IPS-18c (cell line): Measurements from ENCODE around the gene CD96.

Source experiments
- H3K4me3 ChIP-seq: 2 replicates; pipeline ENCODE4 v1.7.0; 2013; ENCODE audit warnings: low read depth, mild to moderate bottlenecking, low read length, moderate library complexity; ENCODE audit not compliant: insufficient read depth
- H3K9me3 ChIP-seq: one replicate; pipeline ENCODE4 v1.6.1; 2013; ENCODE audit warnings: mild to moderate bottlenecking, low read length, moderate library complexity; ENCODE audit not compliant: control insufficient read depth, insufficient read depth

The CD96 gene

GRCh38 chr3:111675846-111676210 lies 133.8 kb downstream of the CD96 start:
- no peaks in the 10 kb centered on the region for H3K9me3 ChIP-seq
- no peak overlapping the region for H3K4me3 ChIP-seq

DNA sequence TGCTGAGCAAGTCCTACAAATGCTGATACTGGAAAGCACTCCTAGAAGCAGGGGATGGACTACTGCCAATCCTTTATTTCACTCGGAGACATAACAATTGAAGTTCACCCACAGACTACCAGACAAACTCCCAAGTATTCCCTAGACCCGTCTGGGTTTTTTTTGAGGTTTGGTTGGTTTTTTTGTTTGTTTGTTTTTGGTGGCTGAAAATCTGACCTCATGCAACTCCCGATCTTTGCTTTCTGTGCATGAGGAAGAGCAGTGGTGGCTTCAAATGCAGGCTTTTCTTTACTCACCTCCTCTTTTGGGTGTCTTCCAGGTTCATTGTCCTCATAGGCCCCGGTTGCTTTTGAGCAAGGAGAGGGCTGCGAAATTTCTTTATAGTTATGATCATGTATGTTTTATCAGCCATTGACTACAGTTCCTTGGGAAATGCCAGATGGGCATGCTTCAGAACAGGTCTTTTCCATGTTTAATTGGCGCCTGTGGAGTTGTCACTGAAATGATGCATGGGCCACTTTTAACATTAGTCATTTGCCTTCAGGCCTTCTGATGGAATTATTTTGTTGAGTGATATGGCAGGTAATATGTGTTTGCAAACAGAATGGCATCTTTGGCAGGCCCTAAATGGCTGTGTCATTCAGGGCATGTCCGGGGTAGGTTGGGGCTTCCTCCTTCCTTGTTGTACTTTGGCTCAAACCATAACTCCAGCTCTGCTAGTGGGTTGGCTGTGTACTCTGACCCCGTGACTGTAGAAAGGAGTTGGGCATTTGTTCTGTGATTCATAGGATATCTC lies 134.4 kb downstream of the CD96 start:
- Histone ChIP-seq H3K9me3 (no peaks in the 10 kb centered on the region), H3K4me3 (no peak overlapping the region)

- Histone ChIP-seq H3K4me3 (no peak overlapping the region), H3K9me3 (no peaks in the 10 kb centered on the region)
Observed at GRCh38 chr3:111677007-111677392, 135.0 kb downstream of the CD96 start.

DNA sequence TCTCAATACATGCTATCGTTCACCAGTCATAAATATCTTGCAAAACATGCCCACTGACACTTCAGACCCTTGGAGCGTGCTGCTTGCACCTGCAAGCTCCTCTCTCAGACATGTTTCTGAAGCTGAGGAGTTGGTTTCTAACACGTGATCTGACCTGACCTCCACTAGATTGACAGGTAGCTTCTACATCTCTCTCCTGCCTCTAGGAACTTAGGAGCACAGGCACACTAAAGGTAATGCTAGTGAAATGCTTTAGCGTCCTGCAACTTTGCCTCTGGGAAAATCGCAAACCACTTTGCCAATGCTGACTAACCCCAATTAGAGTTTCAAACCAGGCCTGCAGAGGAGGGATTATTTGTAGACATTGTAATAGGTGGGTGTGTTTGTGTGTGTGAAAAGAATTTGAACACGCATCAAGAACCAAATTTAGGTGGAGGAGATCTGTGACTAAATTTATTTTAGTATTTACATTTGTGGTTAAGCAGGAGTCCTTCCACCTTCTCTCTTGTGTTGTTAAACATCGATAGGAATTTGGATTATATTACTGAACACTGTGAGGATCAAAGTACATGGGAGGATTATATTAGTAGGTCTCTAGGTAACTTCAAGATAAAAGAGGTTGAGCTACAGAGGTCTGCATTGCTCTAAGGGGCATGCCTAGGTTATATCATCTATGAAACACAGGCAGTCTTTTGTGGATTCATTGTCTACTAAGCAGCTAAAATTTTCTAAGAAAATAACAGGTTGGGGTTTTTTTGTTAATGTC lies 139.8 kb downstream of the CD96 start:
- H3K4me3 ChIP-seq, result no peak overlapping the region
- peaks cover 2% of the 10 kb centered on the region for H3K9me3 ChIP-seq

GRCh38 chr3:111684640-111685039 lies 142.6 kb downstream of the CD96 start:
- peaks cover 2% of the 10 kb centered on the region for H3K9me3 ChIP-seq
- H3K4me3 ChIP-seq, result no peak overlapping the region

DNA sequence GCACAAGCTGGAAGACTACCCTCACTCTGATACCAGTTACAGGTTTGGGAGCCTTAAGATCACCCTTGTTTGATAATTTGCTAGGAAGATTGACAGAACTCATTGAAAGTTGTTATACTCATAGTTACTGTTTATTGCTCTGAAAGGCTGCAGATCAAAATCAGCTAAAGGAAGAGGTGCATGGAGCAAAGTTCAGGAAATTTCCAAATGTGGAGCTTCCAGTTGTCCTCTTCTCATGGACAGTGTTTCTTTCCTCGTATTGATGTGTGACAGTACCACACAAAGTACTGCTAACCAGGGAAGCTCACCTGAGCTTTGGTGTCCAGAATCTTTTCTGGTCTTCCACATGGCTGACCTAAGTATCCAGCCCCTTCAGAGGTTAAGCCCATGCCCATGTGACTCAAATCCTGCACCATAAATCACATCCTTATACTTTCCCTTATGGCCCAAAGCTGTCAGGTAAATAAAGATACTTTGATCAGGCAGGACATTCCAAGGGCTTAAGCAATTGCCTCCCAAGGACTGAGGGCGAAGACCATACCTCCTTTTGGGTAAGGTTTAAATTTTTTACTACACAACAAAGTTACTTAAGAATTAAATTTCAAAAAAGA lies 146.3 kb downstream of the CD96 start:
- peaks cover 2% of the 10 kb centered on the region for H3K9me3 ChIP-seq
- H3K4me3 ChIP-seq, result no peak overlapping the region

GRCh38 chr3:111690242-111690641 lies 148.2 kb downstream of the CD96 start:
- no peak overlapping the region for H3K4me3 ChIP-seq
- H3K9me3 ChIP-seq, result no peaks in the 10 kb centered on the region

DNA sequence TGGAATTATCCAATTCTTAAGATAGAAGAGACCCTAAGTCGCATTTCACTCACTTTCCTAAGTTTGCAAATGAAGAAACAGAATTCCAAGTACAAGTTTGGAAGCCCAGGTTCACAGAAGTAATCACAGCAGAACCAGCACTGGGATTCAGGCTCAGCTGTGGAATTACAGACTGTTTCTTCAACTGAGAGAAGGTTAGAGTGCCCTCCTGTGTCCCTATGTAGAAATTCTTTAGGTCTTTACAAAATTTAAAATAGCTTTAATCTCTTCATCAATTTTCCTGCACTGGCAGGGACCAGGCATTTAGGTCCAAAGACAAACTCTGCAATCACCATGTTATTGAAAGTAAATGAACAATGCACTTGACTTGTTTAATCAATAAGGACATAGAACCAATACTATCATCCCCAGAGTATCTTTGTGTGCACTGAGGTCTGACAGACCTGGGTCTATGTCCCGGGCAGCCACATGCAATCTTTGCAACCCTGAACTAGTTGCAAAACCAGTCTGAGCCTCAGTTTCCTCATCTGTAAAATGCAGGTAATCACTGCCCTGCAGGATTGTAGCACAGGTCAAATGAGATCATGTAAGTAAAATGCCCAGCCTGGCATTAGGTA lies 149.4 kb downstream of the CD96 start:
- no peaks in the 10 kb centered on the region for H3K9me3 ChIP-seq
- H3K4me3 ChIP-seq, result no peak overlapping the region

- no peak overlapping the region for H3K4me3 ChIP-seq
- H3K9me3 ChIP-seq, result no peaks in the 10 kb centered on the region
Observed at GRCh38 chr3:111692593-111693552, 150.9 kb downstream of the CD96 start.

DNA sequence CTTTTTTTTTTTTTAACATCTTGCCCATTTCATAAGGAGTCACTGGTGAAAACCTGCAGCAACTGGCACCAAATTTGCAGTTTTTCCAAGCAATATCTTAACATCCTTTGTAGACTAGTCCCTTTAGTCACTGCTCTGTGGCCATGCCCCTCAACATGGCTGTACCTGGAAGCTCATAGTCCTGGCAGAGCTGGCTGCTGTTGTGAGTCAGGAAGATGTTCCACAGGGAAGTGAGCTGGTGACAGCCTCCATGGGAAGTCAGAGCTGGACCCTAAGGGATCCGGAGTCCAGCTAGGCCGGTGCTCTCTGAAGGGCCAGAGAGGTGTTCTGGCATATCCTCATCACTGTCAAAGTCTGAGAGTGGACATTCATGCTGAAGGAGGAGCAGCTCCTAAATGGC lies 152.5 kb downstream of the CD96 start:
- no peaks in the 10 kb centered on the region for H3K9me3 ChIP-seq

GRCh38 chr3:111695636-111696117 lies 153.7 kb downstream of the CD96 start:
- no peaks in the 10 kb centered on the region for H3K9me3 ChIP-seq
- H3K4me3 ChIP-seq, result no peak overlapping the region

More for the DNA sequence above, 152.5 kb downstream of the CD96 start:
- H3K4me3 ChIP-seq, result no peak overlapping the region

DNA sequence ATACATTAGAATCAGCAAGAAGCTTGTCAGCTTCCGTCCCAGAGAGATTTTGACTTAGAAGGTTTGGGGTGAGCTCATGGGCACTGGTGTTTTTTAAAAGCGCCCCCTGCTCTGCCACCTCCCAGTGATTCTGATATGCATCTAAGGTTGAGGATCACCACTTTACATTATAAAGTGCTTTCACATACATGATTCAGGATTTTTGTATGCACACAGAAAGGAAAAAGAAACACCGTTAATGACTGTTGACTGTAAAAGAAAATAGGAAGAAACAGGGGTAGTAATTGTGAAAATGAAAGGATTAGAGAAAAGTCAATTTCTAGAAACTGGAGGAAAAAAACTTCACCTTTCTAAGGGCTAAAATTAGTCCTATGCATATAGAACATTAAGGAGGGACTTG lies 158.1 kb downstream of the CD96 start:
- H3K9me3 ChIP-seq, result no peaks in the 10 kb centered on the region
- no peak overlapping the region for H3K4me3 ChIP-seq

DNA sequence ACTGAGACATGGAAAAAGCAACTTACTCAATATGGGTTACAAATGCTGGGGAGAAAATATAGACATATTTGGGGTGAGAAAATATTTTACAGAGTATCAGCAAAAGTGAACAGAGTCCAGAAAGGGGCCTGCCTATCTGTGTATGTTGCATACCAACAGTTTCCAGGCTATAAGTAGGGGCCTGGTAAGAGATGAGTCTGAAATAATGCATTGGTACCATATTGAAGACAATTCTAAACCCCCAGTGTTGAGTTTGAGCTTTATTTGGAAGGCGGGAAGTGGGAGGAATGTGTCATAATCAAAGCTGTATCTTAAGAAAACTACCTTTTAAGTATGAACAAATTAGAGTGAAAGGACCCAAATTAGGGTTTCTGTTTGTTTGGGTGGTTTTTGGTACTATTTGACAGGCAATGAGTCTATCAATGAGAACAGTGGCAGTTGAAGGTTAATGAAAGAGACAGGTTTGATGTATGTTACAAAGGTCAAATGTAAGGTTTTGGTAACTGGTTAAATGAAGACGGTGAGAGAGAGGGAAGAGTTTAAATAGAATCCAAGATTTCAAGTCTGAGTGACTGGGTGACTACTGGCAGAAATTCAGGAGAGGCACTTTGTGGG lies 159.4 kb downstream of the CD96 start:
- Histone ChIP-seq H3K9me3 (no peaks in the 10 kb centered on the region), H3K4me3 (no peak overlapping the region)
